HepG2 (cell line): ENCODE data around the gene DLEC1. TPM values are rescaled to one million over a fixed set of nuclear protein-coding genes. Genes with fewer than 3 reads are reported as not detected.

Experiments used
- AGO2 ChIP-seq: fragments of 200-400 bp; formaldehyde crosslinking; optimal IDR thresholded peaks from 2 replicates; pipeline ENCODE3; 2017; ENCODE audit warnings: mild to moderate bottlenecking, low read depth, low read length, moderate library complexity
- ASH2L ChIP-seq: fragments of 300-600, 200-600 bp; sonication (generic); IDR thresholded peaks from 2 replicates; pipeline ENCODE4 v1.7.0; 2017; ENCODE audit warnings: low read depth, mild to moderate bottlenecking, moderate library complexity, mixed read lengths, low read length; ENCODE audit not compliant: insufficient read length
- DPF2 ChIP-seq: sonication (generic); formaldehyde crosslinking; IDR thresholded peaks from 2 replicates; pipeline ENCODE4 v1.4.0; 2020; ENCODE audit warnings: mild to moderate bottlenecking, low read depth, missing genetic modification reagents, borderline replicate concordance
- DZIP1 ChIP-seq: sonication (generic); formaldehyde crosslinking; IDR thresholded peaks from 2 replicates; pipeline ENCODE4 v1.5.0; 2020; ENCODE audit warnings: mild to moderate bottlenecking, missing genetic modification reagents
- GATA4 ChIP-seq: sonication (generic); IDR thresholded peaks from 2 replicates; pipeline ENCODE4 v1.6.1; 2016; ENCODE audit warnings: antibody characterized with exemption, low read depth, borderline replicate concordance
- KLF11 ChIP-seq: IDR thresholded peaks from 2 replicates; pipeline ENCODE4 v1.6.1; 2016; ENCODE audit warnings: missing compliant biosample characterization
- KMT2B ChIP-seq: IDR thresholded peaks from 2 replicates; pipeline ENCODE4 v1.6.1; 2016; ENCODE audit warnings: missing genetic modification reagents, missing compliant biosample characterization
- PAX8 ChIP-seq: sonication (generic); formaldehyde crosslinking; IDR thresholded peaks from 2 replicates; pipeline ENCODE4 v1.8.0; 2022; ENCODE audit warnings: mild to moderate bottlenecking, missing genetic modification reagents, borderline replicate concordance
- PHF20 ChIP-seq: sonication (generic); formaldehyde crosslinking; IDR thresholded peaks from 2 replicates; pipeline ENCODE4 v1.5.0; 2020; ENCODE audit warnings: mild to moderate bottlenecking, missing genetic modification reagents
- RNF219 ChIP-seq: sonication (generic); formaldehyde crosslinking; IDR thresholded peaks from 2 replicates; pipeline ENCODE4 v1.5.0; 2020; ENCODE audit warnings: mild to moderate bottlenecking, missing genetic modification reagents
- SP140L ChIP-seq: sonication (generic); formaldehyde crosslinking; IDR thresholded peaks from 2 replicates; pipeline ENCODE4 v1.4.0; 2020; ENCODE audit warnings: missing genetic modification reagents, borderline replicate concordance
- SPEN ChIP-seq: sonication (generic); formaldehyde crosslinking; IDR thresholded peaks from 2 replicates; pipeline ENCODE4 v1.5.1; 2020; ENCODE audit warnings: low read depth, mild to moderate bottlenecking, missing genetic modification reagents
- SSRP1 ChIP-seq: IDR thresholded peaks from 2 replicates; pipeline ENCODE4 v1.6.1; 2016; ENCODE audit warnings: control low read depth
- TOE1 ChIP-seq: sonication (generic); formaldehyde crosslinking; IDR thresholded peaks from 2 replicates; pipeline ENCODE4 v1.4.0; 2020; ENCODE audit warnings: mild to moderate bottlenecking, missing genetic modification reagents
- TRIM22 ChIP-seq: fragments of 450-650 bp; IDR thresholded peaks from 2 replicates; pipeline ENCODE4 v1.6.1; 2017
- ZBTB1 ChIP-seq: sonication (generic); formaldehyde crosslinking; IDR thresholded peaks from 2 replicates; pipeline ENCODE4 v1.4.0; 2020; ENCODE audit warnings: missing genetic modification reagents, borderline replicate concordance
- ZNF44 ChIP-seq: sonication (generic); formaldehyde crosslinking; IDR thresholded peaks from 2 replicates; pipeline ENCODE4 v1.5.1; 2020; ENCODE audit warnings: mild to moderate bottlenecking, missing genetic modification reagents
- ZNF598 ChIP-seq: sonication (generic); formaldehyde crosslinking; IDR thresholded peaks from 2 replicates; pipeline ENCODE4 v1.5.1; 2020; ENCODE audit warnings: mild to moderate bottlenecking, missing genetic modification reagents, borderline replicate concordance
- ZNF709 ChIP-seq: sonication (generic); formaldehyde crosslinking; IDR thresholded peaks from 2 replicates; pipeline ENCODE4 v1.5.0; 2020; ENCODE audit warnings: mild to moderate bottlenecking, missing genetic modification reagents
- polyA plus RNA-seq, 8 experiments: library from polyadenylated mRNA; depleted of rRNA in 3 of 8; stranded (reverse) in 7 of 8; unstranded in 1 of 8; fragments of >200 nt; fragmentation: Illumina TruSeq in 4 of 8; extraction: Trizol in 4 of 8; gene quantifications; 2 replicates each; pipeline versions ENCODE4 v1.2.1 to v1.2.3, GENCODE V29; 2011 to 2016; ENCODE audit warnings: low read depth in 4 of 8, missing spikeins in 1 of 8, mixed read lengths in 1 of 8; ENCODE audit not compliant: insufficient read depth in 1 of 8
- total RNA-seq, 5 experiments: library from RNA; depleted of rRNA; stranded (reverse); fragments of >200 nt; fragmentation: Illumina TruSeq; extraction: Trizol; gene quantifications; 2 replicates each; pipeline ENCODE4 v1.2.3, GENCODE V29; 2016; ENCODE audit warnings: low read depth in 1 of 5
- TF ChIP-seq, protein P1 (sequence below): sonication (generic); formaldehyde crosslinking; conservative IDR thresholded peaks from 2 replicates; pipeline ENCODE4 v1.4.0; 2020; ENCODE audit warnings: missing genetic modification reagents

DLEC1 gene
- total and polyA plus RNA-seq, 2 of the 13 experiments (the other 11 are each of a cell fraction or from before 2014, with no cell fraction given), result 0.09 TPM; not detected in 1

- TF ChIP-seq ZNF44 (CRISPR knock-in tag), result no peak
- 0 out of 2 replicates have a peak, but pooled peaks have one; percentile 62 for TF ChIP-seq ZNF709 (CRISPR knock-in tag)
- TF ChIP-seq GATA4, result no peak
- no peak for TF ChIP-seq PHF20
- no peak for TF ChIP-seq KLF11 (CRISPR knock-in tag)
- TF ChIP-seq SSRP1, result peak; percentile 28
- peak; percentile 44 for TF ChIP-seq SPEN (CRISPR knock-in tag)
- TF ChIP-seq AGO2, result no peak
- TF ChIP-seq, protein P1, sequence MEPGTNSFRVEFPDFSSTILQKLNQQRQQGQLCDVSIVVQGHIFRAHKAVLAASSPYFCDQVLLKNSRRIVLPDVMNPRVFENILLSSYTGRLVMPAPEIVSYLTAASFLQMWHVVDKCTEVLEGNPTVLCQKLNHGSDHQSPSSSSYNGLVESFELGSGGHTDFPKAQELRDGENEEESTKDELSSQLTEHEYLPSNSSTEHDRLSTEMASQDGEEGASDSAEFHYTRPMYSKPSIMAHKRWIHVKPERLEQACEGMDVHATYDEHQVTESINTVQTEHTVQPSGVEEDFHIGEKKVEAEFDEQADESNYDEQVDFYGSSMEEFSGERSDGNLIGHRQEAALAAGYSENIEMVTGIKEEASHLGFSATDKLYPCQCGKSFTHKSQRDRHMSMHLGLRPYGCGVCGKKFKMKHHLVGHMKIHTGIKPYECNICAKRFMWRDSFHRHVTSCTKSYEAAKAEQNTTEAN (CRISPR knock-in tag), result peak; percentile 87
- 0 out of 2 replicates have a peak, but pooled peaks have one; percentile 52 for TF ChIP-seq SP140L (CRISPR knock-in tag)
- TF ChIP-seq ZNF598 (CRISPR knock-in tag), result 0 out of 2 replicates have a peak, but pooled peaks have one; percentile 42
- TF ChIP-seq TOE1 (CRISPR knock-in tag), result 0 out of 2 replicates have a peak, but pooled peaks have one; percentile 48
- no peak for TF ChIP-seq PAX8 (CRISPR knock-in tag)
- TF ChIP-seq ZBTB1 (CRISPR knock-in tag), result no peak
- 0 out of 2 replicates have a peak, but pooled peaks have one; percentile 9 for TF ChIP-seq DPF2
- TF ChIP-seq RNF219 (CRISPR knock-in tag), result no peak
- TF ChIP-seq TRIM22, result no peak
- TF ChIP-seq ASH2L, result peak; percentile 37
- TF ChIP-seq KMT2B, result no peak
- no peak for TF ChIP-seq DZIP1 (CRISPR knock-in tag)
Measured at GRCh38 chr3:38004415-38005075, 34.5 kb upstream of the DLEC1 start (continued).
